Hepatocyte (in vitro differentiated cells): ENCODE results near the gene ITGB1BP1.

Experiments used
- CTCF ChIP-seq: fragments of 200-600 bp; sonication (generic); IDR thresholded peaks from 2 replicates; pipeline ENCODE4 v1.5.1; 2016; ENCODE audit warnings: antibody characterized with exemption, mild to moderate bottlenecking; ENCODE audit not compliant: poor library complexity
- EZH2 ChIP-seq: fragments of 200-600 bp; sonication (generic); IDR thresholded peaks from 2 replicates; pipeline ENCODE4 v1.6.1; 2016; ENCODE audit warnings: antibody characterized with exemption, mild to moderate bottlenecking, borderline replicate concordance
- EZH2phosphoT487 ChIP-seq: fragments of 200-600 bp; sonication (generic); IDR thresholded peaks from one replicate; pipeline ENCODE4 v1.6.1; 2018; ENCODE audit warnings: antibody characterized with exemption, mild to moderate bottlenecking, low read depth, moderate library complexity; ENCODE audit not compliant: unreplicated experiment, severe bottlenecking

GRCh38 chr2:9354318-9354717 is 69.0 kb downstream of the ITGB1BP1 start:
- no peak for TF ChIP-seq EZH2
- TF ChIP-seq CTCF, result no peak
- no peak for TF ChIP-seq EZH2phosphoT487
